Epithelial cell of prostate (primary cell): ENCODE results near the gene PRELID1.
"Not testable (repeated sequence)": the region's sequence is repeated elsewhere in the genome, so short reads cannot be mapped to it uniquely, and the experiment has no call there.

Experiments
- DNase-seq: peaks from one replicate; pipeline ENCODE4 v3.0.0-alpha.2; 2011; ENCODE audit warnings: low read depth, low spot score
- H3K27ac ChIP-seq: fragments of 450-650 bp; 2 replicates; pipeline ENCODE4 v1.5.1; 2017; ENCODE audit warnings: mild to moderate bottlenecking

Gene PRELID1

DNA sequence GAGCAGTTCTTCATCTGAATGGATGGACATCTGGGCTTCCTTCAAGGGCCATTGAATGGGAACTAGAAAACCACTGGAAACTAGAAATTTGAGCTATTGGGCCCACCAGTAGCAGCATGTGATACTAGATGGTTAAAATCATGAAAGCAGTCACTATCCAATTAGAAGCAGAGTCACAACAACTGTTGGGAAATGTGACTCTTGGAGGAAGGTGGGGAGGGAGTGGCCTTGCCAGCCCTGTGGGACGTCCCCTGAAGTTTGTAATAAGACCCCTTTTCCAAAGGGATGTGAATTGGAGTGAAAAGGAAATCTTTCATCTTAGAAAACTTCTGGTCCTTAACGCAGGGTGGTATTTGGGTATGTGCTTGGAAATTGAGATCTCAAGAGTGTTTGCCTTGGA lies 5.7 kb upstream of the PRELID1 start:
- no peak for DNase-seq
- H3K27ac ChIP-seq, result no peak overlapping the region

DNA sequence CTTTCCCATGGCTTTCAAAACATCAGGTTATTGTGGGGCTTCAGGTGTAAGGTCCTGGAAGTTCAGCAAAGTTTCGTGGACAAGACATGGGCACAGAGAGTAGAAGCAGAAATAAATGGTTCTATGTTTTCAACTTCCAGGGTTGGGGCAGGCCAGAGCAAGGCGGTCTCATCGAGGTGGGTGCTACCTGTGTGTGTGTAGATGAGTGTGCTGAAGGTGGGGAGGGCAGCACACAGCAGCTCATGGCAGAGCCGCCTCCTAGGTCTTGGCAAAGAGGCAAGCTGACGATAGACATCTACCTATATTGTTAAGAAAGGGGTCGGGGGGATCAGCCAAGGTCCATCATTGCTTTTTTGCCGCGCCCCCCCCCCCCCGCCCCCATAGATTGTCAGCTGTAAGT lies 3.9 kb upstream of the PRELID1 start:
- peak overlapping the region; percentile 85 for H3K27ac ChIP-seq
- no peak for DNase-seq

DNA sequence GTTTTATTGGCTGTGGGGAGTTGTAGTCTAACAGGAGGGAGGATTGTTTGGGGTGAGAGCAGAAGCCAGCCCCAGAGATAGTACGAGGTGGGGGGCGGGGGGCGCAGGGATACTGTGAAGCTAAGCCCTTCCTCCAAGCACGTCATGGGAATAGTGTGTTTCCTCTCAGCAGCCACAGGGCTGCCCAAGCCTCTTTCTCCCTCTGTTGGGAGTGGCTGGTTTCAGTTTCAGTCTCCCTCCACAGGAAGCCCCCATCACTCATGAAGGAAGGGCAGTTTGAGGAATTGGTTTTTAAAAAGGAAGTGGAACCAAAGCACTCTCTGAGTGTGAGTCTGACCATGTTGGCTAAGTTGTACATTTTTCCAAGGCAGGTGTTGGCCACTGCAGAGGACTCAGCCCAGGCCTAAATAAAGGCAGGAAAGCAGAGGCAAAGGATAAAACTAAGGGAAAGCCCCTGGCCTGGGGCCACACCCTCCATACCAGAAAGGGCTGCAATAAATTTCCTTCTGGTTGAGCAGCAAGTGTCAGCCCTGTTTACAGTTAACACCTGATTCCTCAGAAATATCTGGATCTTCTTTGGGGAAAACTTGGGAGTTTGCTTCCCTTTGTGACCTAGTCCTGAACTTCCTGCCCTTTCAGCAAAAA lies 3.2 kb upstream of the PRELID1 start:
- DNase-seq, result no peak
- H3K27ac ChIP-seq, result peak overlapping the region; percentile 85

DNA sequence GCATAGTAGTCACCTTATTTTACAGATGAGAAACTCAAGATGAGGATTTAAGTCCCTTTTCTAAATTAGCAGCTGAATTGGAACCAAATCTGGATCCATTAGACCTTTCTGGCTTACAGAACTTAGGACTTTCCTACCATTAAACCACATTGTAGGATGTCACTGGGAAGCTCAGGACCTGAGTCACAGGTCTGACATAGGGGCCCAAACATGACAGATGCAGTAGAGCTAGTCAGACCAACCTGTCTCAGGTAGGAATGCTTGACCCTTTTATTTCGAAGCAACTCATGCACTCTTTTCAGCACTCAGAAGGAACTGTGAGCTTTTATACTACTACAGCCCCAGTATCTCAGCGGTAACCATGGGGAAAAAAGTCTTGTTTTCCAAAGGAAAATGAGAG lies 2.6 kb upstream of the PRELID1 start:
- DNase-seq, result no peak
- peak overlapping the region; percentile 85 for H3K27ac ChIP-seq

DNA sequence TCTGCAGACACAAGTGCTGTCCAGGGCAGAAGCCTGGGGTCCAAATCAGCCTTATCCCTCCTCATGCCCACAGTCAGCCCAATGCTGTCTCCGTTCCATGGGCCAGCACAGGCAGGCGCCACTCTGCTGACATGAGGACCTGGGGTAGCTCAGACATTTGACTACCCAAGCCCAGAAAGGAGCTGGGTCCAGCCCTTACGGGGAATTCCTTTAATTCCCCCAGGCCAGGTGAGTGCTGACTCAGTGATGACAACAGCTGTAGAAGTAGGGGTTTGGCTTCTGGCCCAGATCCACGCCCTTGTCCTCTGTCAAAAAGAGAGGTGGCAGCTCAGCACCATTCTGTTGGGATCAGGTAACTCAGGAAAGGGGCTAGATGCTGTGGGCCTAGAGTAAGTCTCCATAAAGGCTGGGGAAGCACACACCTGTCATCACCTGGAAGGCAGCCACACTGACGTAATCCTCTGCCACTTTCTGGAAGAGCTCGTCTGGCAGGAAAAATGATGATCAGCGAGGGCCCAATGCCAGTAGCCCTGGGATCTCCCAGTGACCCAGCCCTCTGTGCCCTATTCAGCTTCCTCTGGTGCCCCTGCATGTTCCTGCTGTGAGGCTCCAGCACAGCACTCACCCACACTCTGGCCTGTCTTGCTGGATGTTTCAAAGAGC lies 2.0 kb upstream of the PRELID1 start:
- DNase-seq, result peak; percentile 88
- peak overlapping the region; percentile 85 for H3K27ac ChIP-seq

DNA sequence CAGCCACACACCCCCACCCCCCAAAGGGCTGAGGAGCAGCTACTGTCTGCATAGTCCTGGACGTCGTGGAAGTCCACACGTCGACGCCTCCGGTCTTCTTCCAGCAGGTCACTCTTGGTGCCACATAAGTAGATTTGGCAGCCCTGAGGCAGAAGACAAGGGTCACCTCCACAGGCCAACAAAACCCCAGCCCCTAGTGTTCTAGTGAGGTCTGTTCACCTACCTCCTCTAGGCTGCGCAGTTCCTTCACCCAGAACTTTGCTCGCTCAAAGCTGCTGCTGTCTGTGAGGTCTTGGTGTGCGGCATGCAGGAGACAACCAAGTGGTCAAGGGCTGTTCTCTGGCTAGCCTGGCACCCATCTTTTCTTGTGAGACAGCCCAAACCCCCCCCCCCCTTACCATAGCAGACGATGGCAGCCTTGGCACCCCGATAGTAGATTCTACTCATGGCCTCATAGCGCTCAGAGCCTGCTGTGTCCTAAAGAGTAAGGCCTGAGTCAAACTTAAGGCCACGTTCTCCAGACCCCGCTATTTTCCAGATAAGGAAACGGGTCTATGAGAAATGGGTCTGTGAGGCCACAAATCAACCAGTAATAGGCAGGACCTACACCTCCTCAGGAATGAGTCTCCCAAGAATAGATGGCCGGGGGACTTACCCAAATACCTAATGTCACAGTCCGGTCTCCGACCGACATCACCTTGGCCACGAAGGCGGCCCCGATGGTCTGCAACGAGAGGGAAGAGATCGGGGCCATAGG lies 1.1 kb upstream of the PRELID1 start:
- peak overlapping the region; percentile 85 for H3K27ac ChIP-seq
- DNase-seq, result no peak

DNA sequence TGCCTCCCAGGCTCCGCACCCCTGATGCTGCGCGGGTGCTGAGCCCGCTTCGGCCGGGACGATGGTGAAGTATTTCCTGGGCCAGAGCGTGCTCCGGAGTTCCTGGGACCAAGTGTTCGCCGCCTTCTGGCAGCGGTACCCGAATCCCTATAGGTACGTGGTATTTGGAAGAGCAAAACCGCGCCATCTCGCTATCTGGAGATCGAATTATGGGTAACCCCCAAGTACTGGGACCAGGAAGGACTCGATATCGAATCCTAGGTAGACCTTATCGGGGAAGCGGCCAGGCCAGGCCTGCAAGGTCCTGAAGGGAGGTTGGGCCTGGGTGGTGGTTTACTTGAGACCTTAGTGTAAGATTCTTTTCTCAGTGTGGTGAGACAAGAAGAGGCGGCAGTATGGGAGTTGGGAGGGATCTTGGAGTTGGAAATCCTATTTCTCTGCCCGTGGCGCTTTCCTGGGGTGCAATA lies 359 bp downstream of the PRELID1 start:
- H3K27ac ChIP-seq, result peak overlapping the region; percentile 85
- no peak for DNase-seq

DNA sequence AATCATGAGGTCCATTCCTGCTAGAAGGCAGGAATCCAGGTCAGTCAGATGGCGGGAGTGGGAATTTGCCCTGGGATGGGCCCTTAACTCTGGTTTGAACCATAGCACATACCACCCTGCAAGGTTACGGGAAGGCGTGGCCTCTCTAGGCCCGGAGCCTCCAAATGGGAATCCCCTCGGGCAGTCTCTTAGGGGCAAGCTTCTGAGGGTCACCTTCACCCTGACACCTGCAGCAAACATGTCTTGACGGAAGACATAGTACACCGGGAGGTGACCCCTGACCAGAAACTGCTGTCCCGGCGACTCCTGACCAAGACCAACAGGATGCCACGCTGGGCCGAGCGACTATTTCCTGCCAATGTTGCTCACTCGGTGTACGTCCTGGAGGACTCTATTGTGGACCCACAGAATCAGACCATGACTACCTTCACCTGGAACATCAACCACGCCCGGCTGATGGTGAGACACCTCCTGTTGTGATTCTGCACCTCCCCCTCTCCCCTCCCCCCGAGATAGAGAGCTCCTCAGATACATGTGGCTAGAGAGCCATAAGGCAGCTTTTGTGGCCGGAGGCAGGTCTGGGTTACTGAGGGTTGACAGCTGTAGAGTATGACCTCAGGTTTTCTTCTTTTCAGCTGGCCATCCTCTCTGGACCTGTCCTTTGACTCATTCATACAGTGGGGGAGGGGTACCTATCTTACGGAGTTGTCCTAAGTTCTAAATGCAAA lies 957 bp downstream of the PRELID1 start:
- DNase-seq, result no peak
- peak overlapping the region; percentile 85 for H3K27ac ChIP-seq

DNA sequence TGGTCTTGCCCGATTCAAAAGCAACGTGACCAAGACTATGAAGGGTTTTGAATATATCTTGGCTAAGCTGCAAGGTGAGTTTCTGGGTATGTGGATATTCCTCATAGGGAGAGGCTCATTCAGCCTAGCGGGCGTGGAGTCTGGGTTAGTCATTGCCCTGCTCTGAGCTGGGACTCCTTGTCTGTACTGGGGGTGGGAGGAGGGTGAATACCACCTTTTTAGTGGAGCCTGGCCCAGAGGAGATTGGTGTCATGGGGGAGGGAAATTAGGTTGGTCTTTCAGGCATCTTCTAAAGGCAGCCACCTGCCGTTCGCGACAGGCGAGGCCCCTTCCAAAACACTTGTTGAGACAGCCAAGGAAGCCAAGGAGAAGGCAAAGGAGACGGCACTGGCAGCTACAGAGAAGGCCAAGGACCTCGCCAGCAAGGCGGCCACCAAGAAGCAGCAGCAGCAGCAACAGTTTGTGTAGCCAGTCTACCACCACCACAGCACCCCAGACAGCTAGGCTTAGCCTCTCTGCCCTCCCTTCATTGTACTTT lies 2.6 kb downstream of the PRELID1 start:
- peak overlapping the region; percentile 85 for H3K27ac ChIP-seq
- DNase-seq, result not testable (repeated sequence)

DNA sequence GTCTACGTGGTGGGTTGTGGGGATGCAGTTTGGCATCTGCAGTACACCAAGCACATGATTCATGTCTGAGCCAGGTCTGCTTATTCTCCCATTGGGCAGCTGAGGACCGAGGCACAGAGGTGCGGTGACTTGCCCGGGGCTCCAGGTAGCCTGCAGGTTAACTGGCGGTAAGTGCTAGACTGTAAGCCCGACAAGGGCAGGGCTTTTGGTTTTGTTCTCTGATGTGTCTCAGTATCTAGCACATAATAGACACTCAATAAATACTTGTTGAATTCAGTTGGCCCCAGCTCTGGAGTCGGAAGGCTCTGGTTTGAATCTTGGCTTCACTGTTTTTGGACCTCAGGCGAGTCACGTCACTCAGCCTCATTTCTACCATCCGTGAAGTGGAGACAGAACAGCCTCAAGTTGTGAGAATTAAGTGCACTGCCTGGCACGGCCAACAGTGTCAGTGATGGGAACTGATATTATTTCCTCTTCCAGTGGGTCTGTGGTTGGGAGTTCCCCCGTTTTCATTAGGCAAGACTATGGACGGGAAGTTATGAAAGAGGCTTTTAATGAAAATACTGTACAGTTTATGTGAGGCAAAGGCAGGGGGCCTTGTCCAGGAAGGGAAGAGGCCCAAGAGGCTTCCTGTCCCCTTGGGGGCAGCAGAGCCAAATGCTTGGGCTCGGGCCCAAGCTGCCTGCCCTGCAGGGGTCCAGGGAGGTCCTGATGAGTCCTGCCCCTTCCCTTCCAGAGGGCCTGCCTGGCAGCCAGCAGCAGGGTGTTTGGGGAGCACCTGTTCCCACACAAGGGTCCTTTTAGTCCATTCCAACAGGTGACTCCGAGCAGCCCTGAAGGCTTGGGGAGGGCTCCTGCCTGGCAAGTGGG lies 3.3 kb downstream of the PRELID1 start:
- DNase-seq, result no peak
- peak overlapping the region; percentile 85 for H3K27ac ChIP-seq

DNA sequence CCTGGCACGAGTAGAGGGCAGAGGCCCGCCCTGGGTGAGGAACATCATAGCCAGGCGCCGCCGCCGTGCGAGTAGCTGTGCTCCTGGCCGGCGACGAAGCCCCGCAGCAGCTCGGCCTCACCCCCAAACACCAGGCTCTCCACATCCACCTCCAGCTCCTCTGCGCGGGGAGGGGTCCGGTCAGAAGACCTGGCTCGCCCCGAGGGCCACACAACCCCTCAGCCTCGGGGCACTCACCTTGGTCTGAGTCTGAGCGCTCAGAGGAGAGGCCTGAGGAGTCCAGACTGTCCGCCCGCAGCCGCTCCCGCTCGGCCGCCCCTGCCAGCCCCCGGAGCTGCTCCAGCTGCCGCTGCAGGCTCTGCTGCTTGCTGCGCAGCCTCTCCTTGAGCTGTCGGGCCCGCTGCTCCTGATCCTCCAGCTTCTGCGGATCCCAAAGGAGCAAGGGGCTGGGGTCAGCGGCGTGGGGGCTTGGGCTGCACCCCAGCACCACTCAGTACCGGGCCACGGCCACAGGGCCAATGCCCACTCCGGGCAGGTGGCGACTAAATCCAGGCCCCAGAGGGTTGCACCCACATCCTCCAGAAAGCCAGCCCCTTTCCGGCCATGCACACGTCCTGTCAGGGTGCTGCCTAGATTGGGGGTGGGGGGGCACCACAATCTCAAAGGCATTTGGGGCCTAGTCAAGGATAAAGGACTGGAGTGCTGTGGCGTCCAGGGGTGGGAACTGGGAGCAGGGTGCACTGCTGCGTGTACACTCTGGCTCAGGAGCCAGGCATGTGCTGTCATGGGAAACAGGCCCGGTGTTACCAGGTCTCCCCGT lies 4.2 kb downstream of the PRELID1 start:
- no peak overlapping the region for H3K27ac ChIP-seq
- DNase-seq, result no peak

DNA sequence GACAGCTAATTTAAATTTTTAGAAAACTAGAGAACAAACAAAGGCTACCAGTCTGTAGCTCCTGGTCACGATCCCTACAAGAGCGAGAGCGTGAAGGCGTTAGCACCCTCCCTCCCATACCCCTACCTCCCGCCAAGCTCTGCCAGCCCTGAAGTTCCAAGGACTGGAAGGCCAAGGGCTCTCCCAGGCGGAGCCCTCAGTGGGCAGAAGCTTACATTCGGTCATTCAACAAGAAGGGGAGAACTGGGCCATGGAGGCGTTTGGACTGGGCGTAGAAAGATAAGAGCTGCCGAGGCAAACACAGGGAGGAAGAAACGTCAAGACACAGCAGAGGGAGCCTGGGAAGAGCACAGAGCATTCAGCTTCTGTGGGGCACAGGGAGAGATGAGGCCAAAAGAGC lies 5.1 kb downstream of the PRELID1 start:
- DNase-seq, result no peak
- no peak overlapping the region for H3K27ac ChIP-seq

DNA sequence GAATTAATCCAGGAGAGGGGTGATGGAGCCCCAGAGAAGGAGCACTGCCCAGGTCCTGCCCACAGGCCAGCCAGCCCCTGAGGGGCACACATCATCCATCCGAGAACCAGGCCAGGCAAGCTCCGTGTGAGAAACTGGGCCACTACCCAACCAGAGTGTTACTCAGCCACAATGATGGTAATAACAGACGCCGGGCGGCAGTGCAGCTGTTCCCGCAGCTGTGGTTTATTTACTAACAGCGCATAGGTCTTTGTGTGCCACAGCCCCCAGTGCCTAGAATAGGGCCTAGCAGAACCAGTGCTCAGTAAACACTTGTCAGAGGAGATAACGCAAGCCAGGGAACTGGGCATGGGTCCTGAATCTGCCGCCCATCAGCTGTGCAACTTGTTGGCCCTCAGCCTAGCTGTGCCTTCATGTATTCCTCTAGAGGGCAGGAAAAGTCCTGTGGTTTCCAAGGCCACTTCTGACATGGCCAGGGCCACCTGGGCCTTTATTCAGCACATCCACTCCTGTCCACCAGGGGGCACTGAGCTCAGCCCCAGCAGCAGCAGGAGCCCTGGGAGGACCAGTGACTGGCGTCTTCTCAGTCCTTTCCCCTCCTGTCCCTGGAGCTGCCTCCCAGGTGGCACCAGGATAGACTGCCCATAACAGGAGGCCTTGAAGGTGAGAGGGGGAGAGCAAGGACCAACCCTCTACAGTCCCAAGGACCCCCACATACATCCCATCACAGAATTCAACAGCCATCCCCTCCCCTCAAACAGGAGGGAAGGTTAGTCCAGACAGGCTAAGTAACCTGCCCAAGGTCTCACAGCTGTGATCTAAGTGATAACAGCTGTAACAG lies 6.0 kb downstream of the PRELID1 start:
- DNase-seq, result no peak
- H3K27ac ChIP-seq, result no peak overlapping the region

DNA sequence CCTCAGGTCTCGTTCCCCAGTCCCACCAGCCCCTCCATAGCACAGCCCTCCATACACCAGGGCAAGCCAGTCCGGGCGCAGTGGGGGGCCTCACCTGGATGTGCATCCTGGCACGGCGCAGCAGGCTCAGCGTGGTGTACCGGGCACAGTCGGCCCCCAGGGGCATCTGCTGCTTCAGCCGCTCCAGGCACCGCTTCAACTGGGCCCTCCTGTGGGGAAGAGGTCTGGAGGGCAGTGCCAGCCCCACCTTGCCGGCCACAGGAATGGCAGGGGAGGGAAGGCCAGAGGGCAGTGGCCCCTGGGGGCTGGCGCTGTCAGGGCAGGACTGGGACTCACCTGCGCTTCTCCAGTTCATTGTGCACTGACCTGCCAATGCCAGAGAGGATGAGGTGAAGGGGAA lies 6.7 kb downstream of the PRELID1 start:
- DNase-seq, result no peak
- H3K27ac ChIP-seq, result no peak overlapping the region

DNA sequence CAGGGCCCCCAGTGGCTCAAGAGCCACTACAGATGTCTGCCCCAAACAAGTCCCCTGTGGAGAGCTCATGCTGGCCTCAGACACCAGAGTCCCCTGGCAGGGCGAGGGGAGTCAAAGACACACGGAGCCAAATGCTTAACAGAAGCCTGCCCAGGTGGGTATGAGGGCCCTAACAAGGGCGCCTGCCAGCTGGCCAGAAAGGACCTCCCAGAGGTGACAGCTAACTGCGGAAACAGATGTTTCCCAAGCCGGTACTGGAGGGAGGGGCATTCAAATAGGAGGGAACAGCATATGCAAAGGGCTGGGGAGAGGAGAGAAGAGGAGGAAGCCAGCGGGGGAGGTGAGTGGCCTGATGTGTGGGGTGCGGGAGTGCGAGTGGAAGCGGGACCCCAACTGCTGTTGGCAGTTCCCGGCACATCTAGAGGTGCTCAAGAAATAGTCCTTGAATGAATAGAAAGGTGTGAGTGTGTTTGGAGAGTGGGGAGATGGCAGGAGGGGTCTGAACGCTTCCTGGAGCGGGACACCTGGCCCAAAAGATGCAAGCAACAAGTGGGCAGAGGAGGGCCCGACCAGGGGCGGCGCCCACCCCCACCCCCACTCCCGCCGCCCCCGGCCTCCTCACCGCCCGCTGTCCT lies 7.3 kb downstream of the PRELID1 start:
- no peak overlapping the region for H3K27ac ChIP-seq
- no peak for DNase-seq

DNA sequence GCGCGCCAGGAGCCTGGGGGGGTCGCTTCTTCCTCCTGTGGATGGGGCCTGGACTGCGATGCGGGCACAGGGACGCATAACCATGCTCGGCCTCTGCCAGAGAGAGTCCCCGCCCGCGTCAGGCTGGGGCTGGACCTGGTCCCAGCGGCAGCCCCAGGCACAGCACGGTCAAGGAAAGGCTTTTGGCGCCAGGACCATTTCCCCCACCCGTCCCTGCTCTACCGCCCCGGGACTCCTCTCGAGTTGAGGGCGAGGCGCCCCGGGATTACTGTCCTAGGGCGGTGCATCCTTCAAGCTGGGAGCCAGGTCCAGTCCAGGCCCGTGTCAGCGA lies 7.8 kb downstream of the PRELID1 start:
- no peak overlapping the region for H3K27ac ChIP-seq
- DNase-seq, result no peak
